Keratinocyte (primary cell): ENCODE data around the gene CD47. TPM values are rescaled to one million over a fixed set of nuclear protein-coding genes. Genes with fewer than 3 reads are reported as not detected.

ENCODE experiments used
- DNase-seq: peaks from one replicate; pipeline ENCODE4 v3.0.0-alpha.2; 2011; ENCODE audit warnings: low read depth, missing footprints, low spot score
- FAIRE-seq: peaks from 2 replicates; lab custom pipeline; 2011; peaks lifted over from hg19 to GRCh38; lab: Jason Lieb, UNC
- H2AFZ ChIP-seq: 2 replicates; pipeline ENCODE4 v1.6.0; 2012; ENCODE audit warnings: low read length, control low read depth, inconsistent platforms; ENCODE audit not compliant: control insufficient read depth
- H3K27ac ChIP-seq: 2 replicates; pipeline ENCODE4 v1.5.1; 2011; ENCODE audit warnings: low read length; ENCODE audit not compliant: control insufficient read depth, insufficient read depth
- H3K27me3 ChIP-seq: 3 replicates; pipeline ENCODE4 v1.6.0; 2011; ENCODE audit warnings: low read length; ENCODE audit not compliant: control insufficient read depth, insufficient read depth; ENCODE audit errors: extremely low read depth
- H3K36me3 ChIP-seq, 2 experiments: 2 replicates in 1 of 2; 3 replicates in 1 of 2; pipeline ENCODE4 v1.5.1; 2011; ENCODE audit warnings: low read length in 2 of 2, mild to moderate bottlenecking in 1 of 2; ENCODE audit not compliant: control insufficient read depth in 2 of 2, insufficient read depth in 2 of 2; ENCODE audit errors: extremely low read depth in 1 of 2
- H3K4me1 ChIP-seq: 3 replicates; pipeline ENCODE4 v1.5.1; 2011; ENCODE audit warnings: low read length; ENCODE audit not compliant: control insufficient read depth, insufficient read depth; ENCODE audit errors: extremely low read depth
- H3K4me2 ChIP-seq: 3 replicates; pipeline ENCODE4 v1.6.0; 2011; ENCODE audit warnings: low read depth, low read length; ENCODE audit not compliant: control insufficient read depth, insufficient read depth; ENCODE audit errors: extremely low read depth
- H3K4me3 ChIP-seq, 3 experiments: fragments of 200-600 bp in 1 of 3; sonication (generic) in 1 of 3; 2 replicates in 2 of 3; 3 replicates in 1 of 3; pipeline ENCODE4 v1.5.1; 2011 to 2016; ENCODE audit warnings: low read length in 3 of 3, mild to moderate bottlenecking in 3 of 3, control low read depth in 2 of 3, inconsistent platforms in 1 of 3, low read depth in 1 of 3, mixed read lengths in 1 of 3, mixed run types in 1 of 3, moderate library complexity in 1 of 3; ENCODE audit not compliant: control insufficient read depth in 2 of 3, insufficient read depth in 2 of 3; ENCODE audit errors: extremely low read depth in 1 of 3
- H3K79me2 ChIP-seq: 2 replicates; pipeline ENCODE4 v1.6.0; 2012; ENCODE audit warnings: low read length; ENCODE audit not compliant: control insufficient read depth, insufficient read depth
- H3K9ac ChIP-seq: 3 replicates; pipeline ENCODE4 v1.6.0; 2011; ENCODE audit warnings: low read length; ENCODE audit not compliant: control insufficient read depth, insufficient read depth; ENCODE audit errors: extremely low read depth
- H3K9me1 ChIP-seq: 3 replicates; pipeline ENCODE4 v1.6.0; 2011; ENCODE audit warnings: low read length; ENCODE audit not compliant: control insufficient read depth, insufficient read depth; ENCODE audit errors: extremely low read depth
- H3K9me3 ChIP-seq: 2 replicates; pipeline ENCODE4 v1.5.1; 2012; ENCODE audit warnings: low read depth, low read length; ENCODE audit not compliant: control insufficient read depth
- H4K20me1 ChIP-seq: 3 replicates; pipeline ENCODE4 v1.6.0; 2011; ENCODE audit warnings: low read length; ENCODE audit not compliant: control insufficient read depth, insufficient read depth; ENCODE audit errors: extremely low read depth
- CTCF ChIP-seq, 3 experiments: IDR thresholded peaks in 1 of 3; conservative IDR thresholded peaks in 1 of 3; optimal IDR thresholded peaks in 1 of 3; 2 replicates in 2 of 3; 3 replicates in 1 of 3; pipeline versions ENCODE3 to v1.5.1; 2011; ENCODE audit warnings: low read length in 3 of 3, mild to moderate bottlenecking in 3 of 3, moderate library complexity in 2 of 3, control low read depth in 1 of 3, inconsistent platforms in 1 of 3; ENCODE audit not compliant: insufficient read depth in 2 of 3; ENCODE audit errors: extremely low read depth in 1 of 3
- EZH2 ChIP-seq: IDR thresholded peaks from one replicate; pipeline ENCODE4 v1.6.1; 2012; ENCODE audit warnings: inconsistent platforms, mild to moderate bottlenecking, low read length, moderate library complexity
- dilution Hi-C: fragments of 300-500 bp; cut with MboI; formaldehyde crosslinking; loops from one replicate; pipeline ENCODE4 v1.7.0; 2020; ENCODE audit warnings: low sequenced_read_pairs; ENCODE audit not compliant: extremely low pct_ligation_motif_present
- polyA plus RNA-seq, 5 experiments: library from polyadenylated mRNA; depleted of rRNA in 3 of 5; stranded (reverse) in 3 of 5; stranded (forward) in 1 of 5; unstranded in 1 of 5; fragments of >200 nt; gene quantifications; 1 replicate in 1 of 5; 2 replicates in 3 of 5; 3 replicates in 1 of 5; pipeline versions ENCODE4 v1.2.1 to v1.2.3, GENCODE V29; 2011 to 2012; ENCODE audit warnings: missing spikeins in 2 of 5, low read depth in 1 of 5, low replicate concordance in 1 of 5

The CD47 gene
- polyA plus RNA-seq, 1 donor (not counting 4 experiments of a cell fraction or from before 2014, with no cell fraction given), result 96.5 TPM

- no peak overlapping the region for H3K9ac ChIP-seq
- H3K4me3 ChIP-seq, result no peak overlapping the region
- TF ChIP-seq EZH2 (no peak), CTCF (optimal IDR thresholded peaks at IDR 0.05 in 1 of 3, IDR thresholded peaks at IDR 0.05 in 1 of 3, conservative IDR thresholded peaks at IDR 0.05 in 1 of 3; ENCODE audit: extremely low read depth in 1 of 3, insufficient read depth in 2 of 3, low read length in 3 of 3) (no peak)
- H3K9me1 ChIP-seq, result no peaks in the 10 kb centered on the region
- peaks cover 3% of the 10 kb centered on the region for H3K4me1 ChIP-seq
- H3K9me3 ChIP-seq, result no peaks in the 10 kb centered on the region
- FAIRE-seq, result no peak
- H2AFZ ChIP-seq, result no peak overlapping the region
- dilution Hi-C loops, result no loop called here
- no peaks in the 10 kb centered on the region for H3K36me3 ChIP-seq
- no peaks in the 10 kb centered on the region for H3K79me2 ChIP-seq
- no peak for DNase-seq
- no peaks in the 10 kb centered on the region for H3K27me3 ChIP-seq
- H3K27ac ChIP-seq, result no peak overlapping the region
- no peak overlapping the region for H3K4me2 ChIP-seq
- H4K20me1 ChIP-seq, result no peaks in the 10 kb centered on the region
Observed at GRCh38 chr3:108106031-108106430, 15.2 kb upstream of the CD47 start.

- Histone ChIP-seq H3K4me1 (peaks cover 3% of the 10 kb centered on the region), H3K9ac (no peak overlapping the region), H4K20me1 (no peaks in the 10 kb centered on the region), H2AFZ (peak overlapping the region; percentile 33), H3K9me3 (no peaks in the 10 kb centered on the region), H3K27ac (no peak overlapping the region), H3K79me2 (no peaks in the 10 kb centered on the region), H3K4me3 (no peak overlapping the region), H3K36me3 (no peaks in the 10 kb centered on the region), H3K4me2 (no peak overlapping the region), H3K9me1 (no peaks in the 10 kb centered on the region), H3K27me3 (no peaks in the 10 kb centered on the region)
- TF ChIP-seq EZH2 (no peak), CTCF (optimal IDR thresholded peaks at IDR 0.05 in 1 of 3, IDR thresholded peaks at IDR 0.05 in 1 of 3, conservative IDR thresholded peaks at IDR 0.05 in 1 of 3; ENCODE audit: extremely low read depth in 1 of 3, insufficient read depth in 2 of 3, low read length in 3 of 3) (no peak)
- no peak for DNase-seq
- dilution Hi-C loops, result no loop called here
- no peak for FAIRE-seq
Observed at GRCh38 chr3:108103886-108104797, 13.3 kb upstream of the CD47 start.
